Measurements from ENCODE around the gene WDR27. TPM values are rescaled to one million over a fixed set of nuclear protein-coding genes. Genes with fewer than 3 reads are reported as not detected.

Gene WDR27
- total and polyA plus RNA-seq, 2 donors from 2014 or later = 12.3 to 45.0 TPM

DNA sequence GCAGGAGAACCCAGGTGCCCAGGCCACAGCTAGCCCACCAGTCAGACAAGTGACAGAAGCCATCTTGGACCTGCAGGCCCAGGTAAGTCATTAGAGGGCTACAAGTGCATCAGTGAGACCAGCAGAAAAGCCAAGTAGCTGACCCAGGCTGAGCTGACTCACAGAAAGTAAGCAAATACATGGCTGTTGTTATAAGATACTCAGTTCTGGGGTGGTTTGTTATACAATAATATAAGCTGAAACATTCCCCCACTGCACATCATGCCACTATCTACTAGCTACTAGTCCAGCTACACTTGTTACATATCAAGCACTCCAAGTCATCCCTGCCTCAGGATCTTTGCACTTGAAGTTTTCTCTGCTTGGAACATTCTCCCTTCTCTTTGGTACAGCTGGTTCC, 39.5 kb upstream of the WDR27 start:
- no peak for DNase-seq
- H3K27ac ChIP-seq (ENCODE audit: low read depth in 2 of 2, low read length in 2 of 2) = no peak overlapping the region
- TF ChIP-seq, protein P1, sequence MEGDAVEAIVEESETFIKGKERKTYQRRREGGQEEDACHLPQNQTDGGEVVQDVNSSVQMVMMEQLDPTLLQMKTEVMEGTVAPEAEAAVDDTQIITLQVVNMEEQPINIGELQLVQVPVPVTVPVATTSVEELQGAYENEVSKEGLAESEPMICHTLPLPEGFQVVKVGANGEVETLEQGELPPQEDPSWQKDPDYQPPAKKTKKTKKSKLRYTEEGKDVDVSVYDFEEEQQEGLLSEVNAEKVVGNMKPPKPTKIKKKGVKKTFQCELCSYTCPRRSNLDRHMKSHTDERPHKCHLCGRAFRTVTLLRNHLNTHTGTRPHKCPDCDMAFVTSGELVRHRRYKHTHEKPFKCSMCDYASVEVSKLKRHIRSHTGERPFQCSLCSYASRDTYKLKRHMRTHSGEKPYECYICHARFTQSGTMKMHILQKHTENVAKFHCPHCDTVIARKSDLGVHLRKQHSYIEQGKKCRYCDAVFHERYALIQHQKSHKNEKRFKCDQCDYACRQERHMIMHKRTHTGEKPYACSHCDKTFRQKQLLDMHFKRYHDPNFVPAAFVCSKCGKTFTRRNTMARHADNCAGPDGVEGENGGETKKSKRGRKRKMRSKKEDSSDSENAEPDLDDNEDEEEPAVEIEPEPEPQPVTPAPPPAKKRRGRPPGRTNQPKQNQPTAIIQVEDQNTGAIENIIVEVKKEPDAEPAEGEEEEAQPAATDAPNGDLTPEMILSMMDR (IDR thresholded peaks at IDR 0.05; ENCODE audit: borderline replicate concordance, extremely low read depth, insufficient read depth) = no peak
- no peak for FAIRE-seq
- H3K27me3 ChIP-seq (ENCODE audit: control insufficient read depth, insufficient read depth, low read length) = no peaks in the 10 kb centered on the region
- H3K9ac ChIP-seq (ENCODE audit: low read length in 3 of 3) = no peak overlapping the region
- no peaks in the 10 kb centered on the region for H3K36me3 ChIP-seq (ENCODE audit: control insufficient read depth in 2 of 3, insufficient read depth in 3 of 3, low read length in 3 of 3)
- H3K9me3 ChIP-seq (ENCODE audit: control insufficient read depth in 2 of 3, insufficient read depth in 1 of 3, low read length in 3 of 3) = no peaks in the 10 kb centered on the region
- H3K4me3 ChIP-seq (ENCODE audit: low read length in 3 of 3) = no peak overlapping the region
- H3K4me1 ChIP-seq (ENCODE audit: control insufficient read depth in 2 of 3, insufficient read depth in 2 of 3, low read depth in 1 of 3, low read length in 3 of 3) = no peaks in the 10 kb centered on the region
- intact Hi-C loops (cut with DNase I) = no loop called here

DNA sequence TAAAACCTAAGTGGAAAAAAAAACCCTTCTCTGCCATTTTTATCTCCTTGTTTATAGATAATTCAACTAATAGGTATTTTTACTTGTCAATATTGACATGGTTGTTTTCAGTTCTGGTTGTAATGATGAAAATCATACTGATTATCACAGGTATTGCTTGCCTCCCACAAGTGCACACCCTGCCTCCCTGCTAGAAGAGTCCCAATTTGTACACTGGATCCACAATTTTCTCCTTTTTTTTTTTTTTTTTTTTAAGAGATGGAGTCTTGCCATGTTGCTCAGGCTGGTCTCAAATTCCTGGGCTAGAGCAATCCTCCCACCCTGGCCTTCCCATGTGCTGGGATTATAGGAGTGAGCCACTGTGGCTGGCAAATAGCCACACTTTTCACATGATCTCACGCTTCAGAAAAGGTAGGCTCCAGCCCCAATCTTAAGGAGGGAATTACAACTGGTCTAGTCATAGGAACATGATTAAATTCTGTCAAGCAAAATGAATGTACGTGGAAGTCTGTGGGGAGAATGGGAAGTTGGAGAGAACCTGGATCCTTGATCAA, 37.2 kb upstream of the WDR27 start:
- Histone ChIP-seq H3K4me1 (ENCODE audit: control insufficient read depth in 2 of 3, insufficient read depth in 2 of 3, low read depth in 1 of 3, low read length in 3 of 3) (no peaks in the 10 kb centered on the region), H3K4me3 (ENCODE audit: low read length in 3 of 3) (no peak overlapping the region), H3K27ac (ENCODE audit: low read depth in 2 of 2, low read length in 2 of 2) (no peak overlapping the region), H3K36me3 (ENCODE audit: control insufficient read depth in 2 of 3, insufficient read depth in 3 of 3, low read length in 3 of 3) (no peaks in the 10 kb centered on the region), H3K27me3 (ENCODE audit: control insufficient read depth, insufficient read depth, low read length) (no peaks in the 10 kb centered on the region), H3K9me3 (ENCODE audit: control insufficient read depth in 2 of 3, insufficient read depth in 1 of 3, low read length in 3 of 3) (no peaks in the 10 kb centered on the region), H3K9ac (ENCODE audit: low read length in 3 of 3) (no peak overlapping the region)
- TF ChIP-seq, protein P1 (IDR thresholded peaks at IDR 0.05; ENCODE audit: borderline replicate concordance, extremely low read depth, insufficient read depth) = no peak
- DNase-seq = no peak
- no peak for FAIRE-seq
- intact Hi-C loops (cut with DNase I) = no loop called here

DNA sequence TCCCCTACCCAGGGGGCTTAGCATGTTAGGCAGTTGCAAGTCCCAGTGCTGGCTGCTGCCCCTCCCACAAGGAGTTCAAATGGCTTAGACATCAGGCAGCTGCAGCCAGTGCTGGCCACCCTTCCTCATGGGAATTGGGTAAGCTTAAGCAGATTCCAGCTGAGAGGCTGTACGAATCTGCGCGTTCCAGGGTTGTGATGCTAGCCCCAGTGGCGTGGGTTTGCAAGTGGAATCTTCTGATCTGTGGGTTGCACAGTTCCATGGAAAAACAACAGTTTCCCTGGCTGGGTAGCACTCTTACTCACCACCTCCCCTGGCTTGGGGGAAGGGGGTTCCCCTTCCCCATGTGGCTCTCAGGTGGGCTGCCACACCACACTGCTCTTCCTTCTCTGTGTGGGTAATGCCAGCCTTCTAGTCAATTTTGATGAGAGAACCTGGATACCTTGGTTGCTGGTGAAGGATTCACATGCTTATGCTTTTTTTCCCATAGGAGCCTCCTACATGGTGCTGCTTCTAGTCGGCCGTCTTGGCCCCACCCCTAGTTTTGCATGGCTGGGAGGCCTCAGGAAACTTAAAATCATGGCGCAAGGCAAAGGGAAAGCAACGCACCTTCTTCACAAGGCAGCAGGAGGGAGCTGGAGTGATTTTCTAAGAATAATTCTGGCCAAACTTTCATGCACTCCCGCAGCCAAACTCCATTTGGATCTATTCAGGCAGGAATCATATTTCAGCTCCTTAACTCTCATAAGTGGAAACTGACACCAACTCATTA, 36.6 kb upstream of the WDR27 start:
- H3K36me3 ChIP-seq (ENCODE audit: control insufficient read depth in 2 of 3, insufficient read depth in 3 of 3, low read length in 3 of 3) = no peaks in the 10 kb centered on the region
- H3K4me3 ChIP-seq (ENCODE audit: low read length in 3 of 3) = no peak overlapping the region
- DNase-seq (no peak), FAIRE-seq (no peak)
- no peaks in the 10 kb centered on the region for H3K4me1 ChIP-seq (ENCODE audit: control insufficient read depth in 2 of 3, insufficient read depth in 2 of 3, low read depth in 1 of 3, low read length in 3 of 3)
- TF ChIP-seq, protein P1 (IDR thresholded peaks at IDR 0.05; ENCODE audit: borderline replicate concordance, extremely low read depth, insufficient read depth) = no peak
- intact Hi-C loops (cut with DNase I) = no loop called here
- no peaks in the 10 kb centered on the region for H3K9me3 ChIP-seq (ENCODE audit: control insufficient read depth in 2 of 3, insufficient read depth in 1 of 3, low read length in 3 of 3)
- H3K27me3 ChIP-seq (ENCODE audit: control insufficient read depth, insufficient read depth, low read length) = no peaks in the 10 kb centered on the region
- H3K27ac ChIP-seq (ENCODE audit: low read depth in 2 of 2, low read length in 2 of 2) = no peak overlapping the region
- no peak overlapping the region for H3K9ac ChIP-seq (ENCODE audit: low read length in 3 of 3)

Data from kidney (tissue), 14 donors.